HEK293 (cell line): ENCODE results near the gene RPS6KA1.

Experiments used
- CTCF ChIA-PET: fragments of 350-600 bp; formaldehyde crosslinking; extraction: SDS; loops from one replicate; lab custom pipeline; 2021; ENCODE audit warnings: antibody characterized with exemption; lab: Yijun Ruan, JAX
- POLR2A ChIA-PET: fragments of 300-600 bp; formaldehyde crosslinking; extraction: SDS; loops from one replicate; lab custom pipeline; 2020; ENCODE audit warnings: antibody characterized with exemption, inconsistent platforms; lab: Yijun Ruan, JAX
- H3K27ac ChIP-seq: fragments of 200-500 bp; sonication (Bioruptor generic); 2 replicates; pipeline ENCODE4 v1.5.1; 2014; ENCODE audit warnings: low read depth, low read length, control low read depth, inconsistent platforms; ENCODE audit errors: extremely low read depth
- H3K36me3 ChIP-seq, 2 experiments: fragments of 200-500 bp in 1 of 2; sonication (Bioruptor generic) in 1 of 2; 1 replicate in 1 of 2; 2 replicates in 1 of 2; pipeline ENCODE4 v1.5.1; 2014 to 2017; ENCODE audit warnings: inconsistent platforms in 2 of 2, low read length in 2 of 2; ENCODE audit not compliant: control insufficient read depth in 2 of 2, insufficient read depth in 1 of 2
- H3K4me1 ChIP-seq: fragments of 200-500 bp; sonication (Bioruptor generic); 2 replicates; pipeline ENCODE4 v1.5.1; 2014; ENCODE audit warnings: mild to moderate bottlenecking, low read length, inconsistent platforms; ENCODE audit not compliant: control insufficient read depth, insufficient read depth
- H3K4me3 ChIP-seq: 2 replicates; pipeline ENCODE4 v1.5.1; 2011; ENCODE audit warnings: low read depth, mild to moderate bottlenecking, control low read depth, low read length, moderate library complexity
- H3K9me3 ChIP-seq: fragments of 200-500 bp; sonication (Bioruptor generic); 2 replicates; pipeline ENCODE4 v1.5.1; 2014; ENCODE audit warnings: low read depth, low read length, inconsistent platforms; ENCODE audit not compliant: control insufficient read depth, insufficient read depth
- BCL11A ChIP-seq: fragments of 450-650 bp; formaldehyde crosslinking; IDR thresholded peaks from 2 replicates; pipeline ENCODE4 v1.5.1; 2016; ENCODE audit warnings: low read depth, missing biosample characterization, missing genetic modification characterization
- GLIS1 ChIP-seq: fragments of 450-650 bp; formaldehyde crosslinking; IDR thresholded peaks from 2 replicates; pipeline ENCODE4 v1.5.1; 2016; ENCODE audit warnings: missing biosample characterization, missing genetic modification characterization
- KLF1 ChIP-seq: fragments of 450-650 bp; formaldehyde crosslinking; IDR thresholded peaks from 2 replicates; pipeline ENCODE4 v1.5.1; 2016; ENCODE audit warnings: missing biosample characterization, missing genetic modification characterization
- PRDM1 ChIP-seq: fragments of 450-650 bp; formaldehyde crosslinking; IDR thresholded peaks from 2 replicates; pipeline ENCODE4; 2016; ENCODE audit warnings: missing biosample characterization, missing genetic modification characterization
- SCRT1 ChIP-seq: fragments of 450-650 bp; formaldehyde crosslinking; IDR thresholded peaks from 2 replicates; pipeline ENCODE4 v1.5.1; 2016; ENCODE audit warnings: missing biosample characterization, missing genetic modification characterization, borderline replicate concordance
- SP3 ChIP-seq: fragments of 450-650 bp; formaldehyde crosslinking; IDR thresholded peaks from 2 replicates; pipeline ENCODE4 v1.5.1; 2016; ENCODE audit warnings: missing biosample characterization, missing genetic modification characterization
- ZEB2 ChIP-seq: fragments of 450-650 bp; formaldehyde crosslinking; IDR thresholded peaks from 2 replicates; pipeline ENCODE4 v1.5.1; 2016; ENCODE audit warnings: missing biosample characterization, missing genetic modification characterization
- ZNF114 ChIP-seq: fragments of 450-650 bp; formaldehyde crosslinking; IDR thresholded peaks from 2 replicates; pipeline ENCODE4 v1.5.0; 2017; ENCODE audit warnings: missing biosample characterization, missing genetic modification characterization
- ZNF138 ChIP-seq: fragments of 450-650 bp; formaldehyde crosslinking; IDR thresholded peaks from 2 replicates; pipeline ENCODE4 v1.5.1; 2016; ENCODE audit warnings: missing biosample characterization, missing genetic modification characterization, borderline replicate concordance
- ZNF146 ChIP-seq: fragments of 450-650 bp; formaldehyde crosslinking; IDR thresholded peaks from 2 replicates; pipeline ENCODE4 v1.5.1; 2016; ENCODE audit warnings: missing biosample characterization, missing genetic modification characterization
- ZNF221 ChIP-seq: fragments of 450-650 bp; formaldehyde crosslinking; IDR thresholded peaks from 2 replicates; pipeline ENCODE4 v1.5.1; 2017; ENCODE audit warnings: missing biosample characterization, missing genetic modification characterization, borderline replicate concordance
- ZNF354C ChIP-seq: fragments of 450-650 bp; formaldehyde crosslinking; IDR thresholded peaks from 2 replicates; pipeline ENCODE4 v1.5.1; 2016; ENCODE audit warnings: missing biosample characterization, missing genetic modification characterization, low read depth, borderline replicate concordance
- ZNF394 ChIP-seq: fragments of 450-650 bp; formaldehyde crosslinking; IDR thresholded peaks from 2 replicates; pipeline ENCODE4 v1.5.1; 2016; ENCODE audit warnings: missing biosample characterization, missing genetic modification characterization, mild to moderate bottlenecking, moderate library complexity, borderline replicate concordance
- ZNF473 ChIP-seq: fragments of 450-650 bp; formaldehyde crosslinking; IDR thresholded peaks from 2 replicates; pipeline ENCODE4 v1.5.1; 2017; ENCODE audit warnings: missing biosample characterization, missing genetic modification characterization
- ZNF596 ChIP-seq: fragments of 450-650 bp; IDR thresholded peaks from 2 replicates; pipeline ENCODE4 v1.5.0; 2018; ENCODE audit warnings: missing biosample characterization, mild to moderate bottlenecking, missing genetic modification characterization, moderate library complexity
- ZNF776 ChIP-seq: fragments of 450-650 bp; formaldehyde crosslinking; IDR thresholded peaks from 2 replicates; pipeline ENCODE4 v1.5.0; 2017; ENCODE audit warnings: missing biosample characterization, missing genetic modification characterization, borderline replicate concordance
- ZNF785 ChIP-seq: fragments of 450-650 bp; formaldehyde crosslinking; IDR thresholded peaks from 2 replicates; pipeline ENCODE4 v1.5.1; 2016; ENCODE audit warnings: missing biosample characterization, missing genetic modification characterization
- TF ChIP-seq, protein P1 (sequence below): fragments of 450-650 bp; formaldehyde crosslinking; conservative IDR thresholded peaks from 2 replicates; pipeline ENCODE4 v1.5.1; 2016; ENCODE audit warnings: low read depth, missing biosample characterization, missing genetic modification characterization
- TF ChIP-seq, protein P2 (sequence below): fragments of 450-650 bp; formaldehyde crosslinking; IDR thresholded peaks from 2 replicates; pipeline ENCODE4 v1.5.1; 2016; ENCODE audit warnings: missing biosample characterization, missing genetic modification characterization, low read depth
- TF ChIP-seq, protein P3 (sequence below): fragments of 450-650 bp; formaldehyde crosslinking; IDR thresholded peaks from 2 replicates; pipeline ENCODE4 v1.5.1; 2016; ENCODE audit warnings: missing biosample characterization, missing genetic modification characterization, borderline replicate concordance
- TF ChIP-seq, protein P4 (sequence below): fragments of 450-650 bp; IDR thresholded peaks from 2 replicates; pipeline ENCODE4 v1.5.1; 2018; ENCODE audit warnings: missing biosample characterization, mild to moderate bottlenecking, missing genetic modification characterization

The RPS6KA1 gene

DNA sequence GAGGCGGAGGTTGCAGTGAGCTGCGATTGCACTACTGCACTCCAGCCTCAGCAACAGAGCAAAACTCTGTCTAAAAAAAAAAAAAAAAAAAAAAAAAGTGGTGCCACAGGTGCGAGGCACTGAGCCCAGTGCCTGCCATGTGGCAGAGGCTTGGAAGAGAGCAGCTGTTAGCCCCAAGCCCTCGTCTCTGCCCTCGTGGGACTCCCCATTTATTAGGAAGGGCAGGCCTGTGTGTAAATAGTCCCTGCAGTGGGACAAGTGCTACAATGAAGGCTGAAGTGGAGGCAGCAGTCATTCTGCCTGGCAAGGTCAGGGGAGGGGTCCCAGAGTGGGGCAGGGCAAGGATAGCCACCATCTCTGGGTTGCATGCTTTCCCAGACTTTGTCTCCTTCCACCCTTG lies 6.5 kb downstream of the RPS6KA1 start:
- Histone ChIP-seq H3K27ac (no peak overlapping the region), H3K36me3 (peaks cover 0 to 32% of the 10 kb centered on the region in 2 experiments; a peak in 1 of 3 replicates), H3K4me1 (no peaks in the 10 kb centered on the region), H3K4me3 (no peak overlapping the region), H3K9me3 (no peaks in the 10 kb centered on the region)
- CTCF ChIA-PET, result interaction anchor here (1.1 kb wide), 1 partner anchor 63 kb away, joined by 3 read pairs; no protein-coding TSS in a partner anchor
- POLR2A ChIA-PET, result no interaction called here
- TF ChIP-seq, protein P1, sequence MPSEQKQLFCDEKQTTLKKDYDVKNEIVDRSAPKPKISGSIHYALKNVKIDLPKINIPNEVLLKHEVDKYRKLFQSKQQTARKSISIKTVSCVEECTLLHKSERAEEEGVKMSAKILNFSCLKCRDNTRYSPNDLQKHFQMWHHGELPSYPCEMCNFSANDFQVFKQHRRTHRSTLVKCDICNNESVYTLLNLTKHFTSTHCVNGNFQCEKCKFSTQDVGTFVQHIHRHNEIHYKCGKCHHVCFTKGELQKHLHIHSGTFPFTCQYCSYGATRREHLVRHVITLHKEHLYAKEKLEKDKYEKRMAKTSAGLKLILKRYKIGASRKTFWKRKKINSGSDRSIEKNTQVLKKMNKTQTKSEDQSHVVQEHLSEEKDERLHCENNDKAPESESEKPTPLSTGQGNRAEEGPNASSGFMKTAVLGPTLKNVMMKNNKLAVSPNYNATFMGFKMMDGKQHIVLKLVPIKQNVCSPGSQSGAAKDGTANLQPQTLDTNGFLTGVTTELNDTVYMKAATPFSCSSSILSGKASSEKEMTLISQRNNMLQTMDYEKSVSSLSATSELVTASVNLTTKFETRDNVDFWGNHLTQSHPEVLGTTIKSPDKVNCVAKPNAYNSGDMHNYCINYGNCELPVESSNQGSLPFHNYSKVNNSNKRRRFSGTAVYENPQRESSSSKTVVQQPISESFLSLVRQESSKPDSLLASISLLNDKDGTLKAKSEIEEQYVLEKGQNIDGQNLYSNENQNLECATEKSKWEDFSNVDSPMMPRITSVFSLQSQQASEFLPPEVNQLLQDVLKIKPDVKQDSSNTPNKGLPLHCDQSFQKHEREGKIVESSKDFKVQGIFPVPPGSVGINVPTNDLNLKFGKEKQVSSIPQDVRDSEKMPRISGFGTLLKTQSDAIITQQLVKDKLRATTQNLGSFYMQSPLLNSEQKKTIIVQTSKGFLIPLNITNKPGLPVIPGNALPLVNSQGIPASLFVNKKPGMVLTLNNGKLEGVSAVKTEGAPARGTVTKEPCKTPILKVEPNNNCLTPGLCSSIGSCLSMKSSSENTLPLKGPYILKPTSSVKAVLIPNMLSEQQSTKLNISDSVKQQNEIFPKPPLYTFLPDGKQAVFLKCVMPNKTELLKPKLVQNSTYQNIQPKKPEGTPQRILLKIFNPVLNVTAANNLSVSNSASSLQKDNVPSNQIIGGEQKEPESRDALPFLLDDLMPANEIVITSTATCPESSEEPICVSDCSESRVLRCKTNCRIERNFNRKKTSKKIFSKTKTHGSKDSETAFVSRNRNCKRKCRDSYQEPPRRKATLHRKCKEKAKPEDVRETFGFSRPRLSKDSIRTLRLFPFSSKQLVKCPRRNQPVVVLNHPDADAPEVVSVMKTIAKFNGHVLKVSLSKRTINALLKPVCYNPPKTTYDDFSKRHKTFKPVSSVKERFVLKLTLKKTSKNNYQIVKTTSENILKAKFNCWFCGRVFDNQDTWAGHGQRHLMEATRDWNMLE, result no peak
- TF ChIP-seq, all 188 proteins: peak for 0

DNA sequence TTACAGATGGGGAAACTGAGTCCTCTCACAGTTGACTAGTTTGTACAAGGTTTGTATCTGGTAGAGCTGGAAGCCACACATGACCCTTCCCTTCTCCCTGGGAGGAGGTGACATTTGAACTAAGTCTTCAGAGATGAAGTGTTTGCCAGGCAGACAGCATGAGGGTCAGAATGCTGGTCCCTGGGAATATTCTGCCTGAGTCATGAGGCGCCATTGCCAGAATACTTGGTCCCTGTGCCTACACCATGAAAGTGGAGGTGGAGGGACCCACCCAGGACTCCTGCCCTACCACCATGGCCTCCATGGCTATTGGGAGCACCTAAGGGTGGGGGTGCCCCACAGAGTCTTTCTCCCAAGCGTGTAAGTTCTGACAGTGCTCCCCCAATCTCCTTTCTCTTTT lies 7.0 kb downstream of the RPS6KA1 start:
- no peak for TF ChIP-seq ZNF114
- TF ChIP-seq, protein P2, sequence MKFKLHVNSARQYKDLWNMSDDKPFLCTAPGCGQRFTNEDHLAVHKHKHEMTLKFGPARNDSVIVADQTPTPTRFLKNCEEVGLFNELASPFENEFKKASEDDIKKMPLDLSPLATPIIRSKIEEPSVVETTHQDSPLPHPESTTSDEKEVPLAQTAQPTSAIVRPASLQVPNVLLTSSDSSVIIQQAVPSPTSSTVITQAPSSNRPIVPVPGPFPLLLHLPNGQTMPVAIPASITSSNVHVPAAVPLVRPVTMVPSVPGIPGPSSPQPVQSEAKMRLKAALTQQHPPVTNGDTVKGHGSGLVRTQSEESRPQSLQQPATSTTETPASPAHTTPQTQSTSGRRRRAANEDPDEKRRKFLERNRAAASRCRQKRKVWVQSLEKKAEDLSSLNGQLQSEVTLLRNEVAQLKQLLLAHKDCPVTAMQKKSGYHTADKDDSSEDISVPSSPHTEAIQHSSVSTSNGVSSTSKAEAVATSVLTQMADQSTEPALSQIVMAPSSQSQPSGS (tag by site-specific recombination), result no peak
- TF ChIP-seq ZNF138 (tag by site-specific recombination), result no peak
- TF ChIP-seq BCL11A (tag by site-specific recombination), result no peak
- TF ChIP-seq ZNF394 (tag by site-specific recombination), result no peak
- TF ChIP-seq PRDM1 (tag by site-specific recombination), result no peak
- no peak for TF ChIP-seq ZNF221
- no peak for TF ChIP-seq ZNF354C (tag by site-specific recombination)
- TF ChIP-seq, protein P3, sequence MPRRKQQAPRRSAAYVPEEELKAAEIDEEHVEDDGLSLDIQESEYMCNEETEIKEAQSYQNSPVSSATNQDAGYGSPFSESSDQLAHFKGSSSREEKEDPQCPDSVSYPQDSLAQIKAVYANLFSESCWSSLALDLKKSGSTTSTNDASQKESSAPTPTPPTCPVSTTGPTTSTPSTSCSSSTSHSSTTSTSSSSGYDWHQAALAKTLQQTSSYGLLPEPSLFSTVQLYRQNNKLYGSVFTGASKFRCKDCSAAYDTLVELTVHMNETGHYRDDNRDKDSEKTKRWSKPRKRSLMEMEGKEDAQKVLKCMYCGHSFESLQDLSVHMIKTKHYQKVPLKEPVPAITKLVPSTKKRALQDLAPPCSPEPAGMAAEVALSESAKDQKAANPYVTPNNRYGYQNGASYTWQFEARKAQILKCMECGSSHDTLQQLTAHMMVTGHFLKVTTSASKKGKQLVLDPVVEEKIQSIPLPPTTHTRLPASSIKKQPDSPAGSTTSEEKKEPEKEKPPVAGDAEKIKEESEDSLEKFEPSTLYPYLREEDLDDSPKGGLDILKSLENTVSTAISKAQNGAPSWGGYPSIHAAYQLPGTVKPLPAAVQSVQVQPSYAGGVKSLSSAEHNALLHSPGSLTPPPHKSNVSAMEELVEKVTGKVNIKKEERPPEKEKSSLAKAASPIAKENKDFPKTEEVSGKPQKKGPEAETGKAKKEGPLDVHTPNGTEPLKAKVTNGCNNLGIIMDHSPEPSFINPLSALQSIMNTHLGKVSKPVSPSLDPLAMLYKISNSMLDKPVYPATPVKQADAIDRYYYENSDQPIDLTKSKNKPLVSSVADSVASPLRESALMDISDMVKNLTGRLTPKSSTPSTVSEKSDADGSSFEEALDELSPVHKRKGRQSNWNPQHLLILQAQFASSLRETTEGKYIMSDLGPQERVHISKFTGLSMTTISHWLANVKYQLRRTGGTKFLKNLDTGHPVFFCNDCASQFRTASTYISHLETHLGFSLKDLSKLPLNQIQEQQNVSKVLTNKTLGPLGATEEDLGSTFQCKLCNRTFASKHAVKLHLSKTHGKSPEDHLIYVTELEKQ, result no peak
- TF ChIP-seq ZEB2 (tag by site-specific recombination), result no peak
- no peak for TF ChIP-seq ZNF146 (tag by site-specific recombination)
- TF ChIP-seq KLF1, result no peak
- TF ChIP-seq GLIS1, result no peak
- TF ChIP-seq, protein P4, sequence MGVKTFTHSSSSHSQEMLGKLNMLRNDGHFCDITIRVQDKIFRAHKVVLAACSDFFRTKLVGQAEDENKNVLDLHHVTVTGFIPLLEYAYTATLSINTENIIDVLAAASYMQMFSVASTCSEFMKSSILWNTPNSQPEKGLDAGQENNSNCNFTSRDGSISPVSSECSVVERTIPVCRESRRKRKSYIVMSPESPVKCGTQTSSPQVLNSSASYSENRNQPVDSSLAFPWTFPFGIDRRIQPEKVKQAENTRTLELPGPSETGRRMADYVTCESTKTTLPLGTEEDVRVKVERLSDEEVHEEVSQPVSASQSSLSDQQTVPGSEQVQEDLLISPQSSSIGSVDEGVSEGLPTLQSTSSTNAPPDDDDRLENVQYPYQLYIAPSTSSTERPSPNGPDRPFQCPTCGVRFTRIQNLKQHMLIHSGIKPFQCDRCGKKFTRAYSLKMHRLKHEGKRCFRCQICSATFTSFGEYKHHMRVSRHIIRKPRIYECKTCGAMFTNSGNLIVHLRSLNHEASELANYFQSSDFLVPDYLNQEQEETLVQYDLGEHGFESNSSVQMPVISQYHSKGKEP (tag by site-specific recombination), result no peak
- TF ChIP-seq SP3 (tag by site-specific recombination), result no peak
- no peak for TF ChIP-seq ZNF473 (tag by site-specific recombination)
- TF ChIP-seq ZNF785 (tag by site-specific recombination), result no peak
- no peak for TF ChIP-seq SCRT1 (tag by site-specific recombination)
- no peak for TF ChIP-seq ZNF596
- TF ChIP-seq ZNF776 (tag by site-specific recombination), result no peak
- peaks cover 0 to 32% of the 10 kb centered on the region in 2 experiments; a peak in 1 of 3 replicates for H3K36me3 ChIP-seq
- no peaks in the 10 kb centered on the region for H3K9me3 ChIP-seq
- no peaks in the 10 kb centered on the region for H3K4me1 ChIP-seq
- POLR2A ChIA-PET, result no interaction called here
- H3K27ac ChIP-seq, result no peak overlapping the region
- CTCF ChIA-PET, result interaction anchor here (1.1 to 4.1 kb wide), 2 partner anchors 13 to 63 kb away, joined by 3 to 37 read pairs; no protein-coding TSS in a partner anchor
- H3K4me3 ChIP-seq, result no peak overlapping the region
